Stimulated activated CD4-positive, alpha-beta T cell treated with anti-CD3 and anti-CD28 coated beads, Interleukin-2, amount 100 ng/mL, for 24 hours (primary cell): ENCODE measurements around the gene EPHA6.
"Not testable (repeated sequence)": the region's sequence is repeated elsewhere in the genome, so short reads cannot be mapped to it uniquely, and the experiment has no call there.

Experiments used
- DNase-seq, 2 donors: peaks; one replicate each; pipeline ENCODE4 v3.0.0-alpha.2; 2020

The EPHA6 gene

DNA sequence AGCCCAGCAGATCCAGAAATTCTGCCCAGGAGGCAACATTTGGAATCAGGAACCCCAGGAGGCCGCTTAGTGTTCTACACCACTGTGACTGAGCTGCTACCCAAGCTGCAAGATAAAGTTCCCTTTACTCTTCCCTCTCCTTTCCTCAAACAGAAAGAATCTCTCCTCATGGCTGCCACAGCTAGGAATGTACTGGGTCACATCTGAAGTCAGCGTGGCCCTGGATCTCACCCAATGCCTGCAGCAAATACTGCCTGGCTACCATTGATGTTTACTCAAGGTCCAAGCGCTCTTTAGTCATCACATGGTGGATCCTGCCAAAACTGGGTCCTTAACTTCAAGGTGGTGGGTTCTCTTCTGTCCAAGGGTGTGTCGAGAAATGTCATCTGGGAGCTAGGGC lies 382.7 kb downstream of the EPHA6 start:
- DNase-seq: no peak

DNA sequence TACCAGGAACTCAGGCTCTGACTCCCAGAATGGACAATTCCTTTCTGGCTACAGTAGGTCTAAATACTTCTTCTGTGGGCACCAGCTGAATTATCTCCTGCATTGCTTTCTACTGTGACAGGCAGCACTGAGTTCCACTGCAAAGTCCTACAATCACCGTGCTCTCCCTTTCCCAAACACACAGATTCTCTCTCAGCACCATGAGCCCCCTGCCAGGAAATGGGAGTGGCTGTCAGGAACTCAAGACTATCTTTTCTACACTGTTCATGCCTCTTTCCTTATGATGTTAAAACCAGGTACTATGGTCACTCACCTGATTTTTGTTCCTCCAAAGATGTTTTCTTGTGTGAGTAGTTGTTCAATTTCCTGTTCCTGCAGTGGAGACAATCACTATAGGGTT lies 383.4 kb downstream of the EPHA6 start:
- DNase-seq: no peak

DNA sequence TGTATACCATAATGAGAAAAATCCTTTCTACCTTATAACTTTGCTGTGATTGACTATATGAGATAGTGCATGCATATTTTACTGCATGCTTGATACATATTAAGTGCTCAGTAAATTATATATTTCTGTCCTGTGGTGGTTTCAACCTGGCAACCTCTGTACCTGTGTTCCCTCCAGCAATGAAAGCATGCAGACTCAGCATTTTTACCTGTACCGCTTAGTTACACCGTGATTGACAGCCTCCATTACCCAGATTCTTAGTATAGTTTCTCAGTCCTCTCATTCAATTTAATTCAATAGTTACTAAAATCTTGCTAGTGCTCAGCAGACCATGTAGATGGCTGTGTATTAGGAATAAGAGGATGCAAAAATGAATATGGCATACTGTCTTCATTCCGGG lies 386.0 kb downstream of the EPHA6 start:
- DNase-seq: no peak

DNA sequence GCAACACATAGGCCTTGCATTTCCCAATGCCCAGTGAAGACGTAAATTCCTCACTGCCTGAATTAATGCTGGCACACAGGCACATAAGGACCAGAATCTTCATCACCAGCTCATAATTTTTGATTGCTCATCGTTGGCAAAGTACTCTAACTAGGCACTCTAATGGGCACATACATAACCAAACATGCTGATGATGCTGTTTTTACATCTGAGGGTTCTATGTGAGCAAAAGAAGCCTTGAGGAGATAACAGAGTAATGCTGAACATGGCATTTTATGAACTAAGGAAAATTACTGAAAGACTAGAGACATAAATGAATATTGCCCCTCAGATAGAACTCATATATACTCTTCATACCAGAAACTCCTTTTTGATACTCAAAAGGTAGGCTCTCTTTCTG lies 387.4 kb downstream of the EPHA6 start:
- no peak for DNase-seq

DNA sequence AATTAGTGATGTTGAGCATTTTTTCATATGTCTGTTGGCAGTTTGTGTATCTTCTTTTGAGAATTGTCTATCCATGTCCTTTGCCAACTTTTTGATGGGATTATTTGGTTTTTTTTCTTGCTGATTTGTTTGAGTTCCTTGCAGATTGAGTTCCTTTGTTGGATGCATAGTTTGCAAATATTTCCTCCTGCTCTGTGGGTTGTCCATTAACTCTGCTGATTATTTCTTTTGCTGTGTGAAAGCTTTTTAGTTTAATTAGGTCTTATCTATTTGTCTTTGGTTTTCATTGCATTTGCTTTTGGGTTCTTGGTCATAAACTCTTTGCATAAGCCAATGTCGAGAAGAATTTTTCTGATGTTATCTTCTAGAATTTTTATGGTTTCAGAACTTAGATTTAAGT lies 414.6 kb downstream of the EPHA6 start:
- DNase-seq: no peak

DNA sequence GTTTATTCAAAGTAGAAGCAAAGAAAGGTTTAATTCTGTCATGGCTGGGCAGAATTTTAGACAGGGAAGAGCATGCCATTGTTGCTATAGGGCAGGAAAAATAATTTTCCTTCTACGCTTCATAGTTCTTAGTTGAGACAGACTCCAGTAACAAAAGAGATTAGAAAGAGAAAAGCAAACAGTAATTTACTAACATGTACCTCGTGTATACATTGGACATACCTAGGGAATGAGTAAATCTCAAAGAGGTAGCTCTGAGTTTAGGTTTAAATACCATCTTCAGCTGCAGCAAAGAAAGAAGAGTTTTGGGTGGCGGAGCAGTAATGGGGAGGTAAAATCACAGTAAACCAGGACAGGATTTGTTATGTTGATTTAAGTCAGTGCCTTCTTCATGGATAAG lies 416.1 kb downstream of the EPHA6 start:
- no peak for DNase-seq

DNA sequence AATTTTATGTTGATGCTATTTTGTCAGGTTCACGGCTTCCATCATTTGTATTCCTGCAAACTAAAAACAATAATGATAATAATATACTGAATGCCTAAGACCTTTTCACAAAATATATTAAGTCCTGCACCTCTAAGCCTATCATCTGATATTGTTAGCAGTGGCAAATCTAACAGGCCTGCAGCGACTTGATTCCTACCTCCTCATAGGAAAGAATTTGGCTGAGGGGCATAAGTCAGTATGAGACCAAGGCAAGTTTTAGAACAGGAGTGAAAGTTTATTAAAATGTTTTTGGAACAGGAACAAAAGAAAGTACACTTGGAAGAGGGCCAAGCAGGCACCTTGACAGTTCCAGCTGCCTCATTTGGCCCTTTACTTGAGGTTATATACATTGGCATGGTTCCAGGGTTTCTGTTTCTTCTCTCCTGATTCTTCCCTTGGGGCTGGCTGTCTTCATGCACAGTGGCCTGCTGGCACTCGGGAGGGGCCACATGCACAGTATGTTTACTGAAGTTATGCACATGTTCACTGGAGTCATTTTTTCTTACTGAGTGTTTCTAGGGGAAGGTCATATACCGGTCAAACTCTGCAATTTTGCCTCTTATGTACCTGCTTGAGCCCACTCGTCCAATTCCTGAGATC lies 418.1 kb downstream of the EPHA6 start:
- DNase-seq: no peak

DNA sequence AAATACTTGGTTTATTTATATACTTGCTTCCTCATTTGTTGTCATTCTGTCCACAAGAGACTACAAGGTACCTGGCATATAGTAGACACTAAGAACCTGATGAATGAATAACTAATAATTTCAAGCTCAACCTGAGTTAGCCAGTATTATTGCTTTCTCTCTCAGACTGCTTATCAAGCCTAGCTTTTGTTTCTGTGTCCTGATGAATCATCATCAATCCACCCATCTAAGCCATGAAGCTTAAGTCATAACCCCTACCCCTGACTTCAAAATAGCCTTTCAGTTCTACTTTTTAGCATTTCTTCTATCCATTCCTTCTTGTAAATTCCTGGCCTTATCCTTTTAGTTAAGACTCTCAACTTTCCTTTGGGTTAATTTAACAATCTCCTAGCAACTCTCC lies 420.8 kb downstream of the EPHA6 start:
- DNase-seq: no peak

DNA sequence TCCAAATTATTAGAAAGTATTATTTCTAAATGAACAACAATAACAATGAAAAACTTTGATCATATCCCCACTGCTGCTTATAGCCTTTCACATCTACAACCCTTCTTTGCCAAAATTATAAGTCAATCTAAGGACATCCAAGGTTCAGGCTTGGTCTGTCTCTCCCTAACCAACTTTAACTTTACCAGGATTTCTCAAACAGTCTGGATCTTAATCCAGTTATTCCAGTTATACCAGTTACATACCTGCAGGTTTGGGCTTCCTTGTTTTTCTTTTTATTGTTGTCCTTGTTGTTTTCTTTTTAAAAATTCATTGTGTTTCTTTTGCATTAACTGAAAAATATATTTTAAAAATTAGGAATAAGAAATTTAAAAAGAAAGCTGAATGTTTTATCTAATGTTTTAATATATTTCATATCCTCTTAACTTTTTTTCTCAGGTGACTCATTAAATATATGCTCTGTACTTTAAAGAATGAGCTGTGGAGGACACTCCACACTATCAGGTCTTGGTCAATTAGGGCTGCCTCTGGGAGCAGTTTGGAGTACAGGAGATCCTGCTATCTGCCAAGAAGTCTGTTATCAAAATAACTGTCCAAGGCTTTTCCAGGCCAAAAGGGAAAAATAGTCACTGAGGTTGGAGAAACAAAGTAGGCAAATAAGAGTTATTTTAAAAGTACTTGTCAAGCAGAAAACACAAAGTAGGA lies 421.4 kb downstream of the EPHA6 start:
- DNase-seq: no peak

DNA sequence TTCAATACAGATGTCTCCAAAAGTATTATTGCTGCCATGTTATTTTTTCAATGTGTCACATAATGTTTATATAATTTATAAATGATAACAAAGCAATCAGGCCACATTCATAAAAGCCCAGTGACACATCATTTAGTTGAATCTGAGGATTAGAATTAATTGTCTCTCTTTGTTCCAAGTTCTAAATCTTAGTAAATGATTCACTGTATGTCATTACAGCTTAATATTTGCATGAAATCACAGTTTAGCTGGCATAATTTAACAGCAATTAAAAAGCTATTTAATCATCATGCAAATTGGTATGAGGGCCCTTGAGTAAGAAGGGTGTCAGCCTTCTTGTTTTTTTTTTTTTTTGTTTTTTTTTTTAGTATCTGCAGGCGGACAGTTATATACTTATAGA lies 427.0 kb downstream of the EPHA6 start:
- no peak for DNase-seq

DNA sequence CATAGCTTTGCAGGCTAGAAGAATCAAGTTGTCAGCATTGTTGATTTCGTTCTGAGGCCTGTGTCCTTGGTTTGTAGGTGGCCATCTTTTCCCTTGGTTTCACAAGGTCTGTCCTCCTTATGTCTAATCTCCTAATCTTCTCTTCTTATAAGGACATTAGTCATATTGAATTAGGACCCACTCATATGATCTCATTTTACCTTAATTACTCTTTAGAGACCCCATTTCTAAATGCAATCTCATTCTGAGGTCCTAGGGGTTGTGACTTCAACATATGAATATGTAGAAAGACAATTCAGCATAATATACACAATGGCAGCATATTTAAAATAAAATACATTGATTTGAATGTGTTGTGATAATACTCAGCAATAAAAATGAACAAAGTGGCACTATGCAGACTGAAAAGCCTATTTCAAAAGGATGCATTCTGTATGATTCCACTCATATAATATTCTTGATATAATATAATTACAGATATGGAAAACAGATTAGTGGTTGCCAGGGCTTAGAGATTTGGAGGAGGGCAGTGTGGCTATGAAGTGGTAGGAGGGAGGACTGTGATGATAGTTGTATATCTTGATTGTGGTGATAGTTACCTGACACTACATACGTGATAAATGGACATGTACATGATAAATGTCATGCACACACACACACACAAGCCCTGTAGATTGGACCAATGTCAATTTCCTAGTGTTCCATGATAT lies 431.0 kb downstream of the EPHA6 start:
- no peak for DNase-seq

DNA sequence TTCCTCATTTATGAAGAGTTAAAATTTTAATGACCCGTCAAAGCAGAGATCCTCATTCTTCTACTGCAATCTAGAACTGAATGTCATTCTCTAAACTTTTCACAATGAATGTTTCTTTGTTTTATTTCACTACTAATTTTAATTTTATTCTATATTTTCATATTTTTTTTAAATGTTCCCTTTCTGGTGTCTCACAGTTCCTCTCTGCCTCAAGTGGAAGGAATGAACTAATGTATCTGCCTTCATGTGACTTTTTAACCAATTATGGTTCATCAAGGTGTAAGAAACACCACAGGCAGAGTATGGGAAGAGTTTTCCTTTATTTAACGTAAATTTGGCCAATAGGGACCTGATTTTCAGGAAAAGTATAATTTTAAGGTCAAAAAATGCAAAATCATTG lies 441.7 kb downstream of the EPHA6 start:
- DNase-seq: no peak

DNA sequence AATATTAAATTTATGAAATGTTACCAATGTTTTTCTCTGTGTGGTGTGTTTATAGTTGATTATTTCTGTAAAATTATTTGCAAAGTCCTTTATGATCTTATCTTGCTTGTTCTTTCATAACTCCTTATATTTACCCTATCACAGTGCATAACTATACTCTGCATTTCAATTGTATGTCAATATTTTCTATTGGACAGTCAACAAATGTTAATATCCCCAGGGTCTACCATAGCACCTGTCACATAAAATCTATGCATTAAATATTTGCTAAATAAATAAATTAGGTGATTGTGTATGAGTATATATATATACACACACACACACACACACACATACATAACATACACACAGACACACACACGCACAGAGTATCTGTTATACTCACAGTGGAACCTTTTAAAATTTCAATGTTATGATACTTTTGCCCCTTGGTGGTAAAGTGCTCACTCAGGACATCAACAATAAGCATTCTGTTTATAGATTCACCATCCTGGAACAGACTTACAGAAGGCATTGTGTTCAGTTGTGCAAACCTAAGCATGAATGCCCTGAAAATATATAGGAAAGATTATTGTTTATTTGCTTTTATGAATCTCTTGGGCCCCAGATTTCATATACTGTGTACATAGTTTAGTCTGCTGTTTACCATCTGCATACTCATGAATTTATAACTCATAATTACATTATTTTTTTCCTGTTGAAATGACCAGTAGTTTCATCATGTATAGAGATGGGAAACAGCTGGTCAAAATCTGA lies 443.7 kb downstream of the EPHA6 start:
- DNase-seq: no peak

DNA sequence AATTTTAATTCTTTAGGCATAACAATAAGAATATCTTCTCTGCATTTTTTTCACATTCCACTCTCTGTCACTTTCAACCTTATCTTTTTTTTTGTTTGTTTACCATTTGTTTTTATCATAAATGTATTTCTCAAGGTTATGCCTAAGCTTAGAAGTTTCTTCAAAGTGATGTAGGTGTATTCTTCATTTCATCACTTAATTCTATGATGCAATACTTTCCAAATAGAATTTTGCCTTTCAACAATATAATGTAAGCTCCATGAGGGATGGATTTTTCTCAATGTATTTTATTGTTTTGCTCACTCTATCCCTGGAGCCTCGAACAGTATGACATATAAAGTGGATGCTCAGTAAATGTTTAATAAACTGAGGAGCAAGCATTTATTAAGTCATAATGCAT lies 444.9 kb downstream of the EPHA6 start:
- no peak for DNase-seq

DNA sequence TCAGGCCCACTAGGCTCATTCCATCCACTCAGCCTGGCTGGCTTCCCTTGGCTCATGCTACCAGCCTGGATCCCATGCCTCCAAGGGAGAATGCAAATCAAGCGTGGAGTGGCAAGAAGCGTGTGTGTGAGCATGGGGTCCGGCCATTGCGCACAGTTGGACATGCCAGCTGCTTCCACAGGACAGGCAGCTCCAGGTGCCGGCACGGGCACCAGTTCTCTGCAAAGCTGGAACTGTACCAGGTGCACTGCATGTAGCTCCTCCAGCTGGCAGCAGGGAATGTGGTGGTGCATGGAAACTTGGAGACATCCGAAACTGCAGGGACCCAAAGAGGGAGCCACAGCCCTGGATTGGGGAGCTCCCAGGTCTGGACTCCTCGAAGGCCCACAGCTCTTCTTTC lies 449.8 kb downstream of the EPHA6 start:
- DNase-seq: no peak

DNA sequence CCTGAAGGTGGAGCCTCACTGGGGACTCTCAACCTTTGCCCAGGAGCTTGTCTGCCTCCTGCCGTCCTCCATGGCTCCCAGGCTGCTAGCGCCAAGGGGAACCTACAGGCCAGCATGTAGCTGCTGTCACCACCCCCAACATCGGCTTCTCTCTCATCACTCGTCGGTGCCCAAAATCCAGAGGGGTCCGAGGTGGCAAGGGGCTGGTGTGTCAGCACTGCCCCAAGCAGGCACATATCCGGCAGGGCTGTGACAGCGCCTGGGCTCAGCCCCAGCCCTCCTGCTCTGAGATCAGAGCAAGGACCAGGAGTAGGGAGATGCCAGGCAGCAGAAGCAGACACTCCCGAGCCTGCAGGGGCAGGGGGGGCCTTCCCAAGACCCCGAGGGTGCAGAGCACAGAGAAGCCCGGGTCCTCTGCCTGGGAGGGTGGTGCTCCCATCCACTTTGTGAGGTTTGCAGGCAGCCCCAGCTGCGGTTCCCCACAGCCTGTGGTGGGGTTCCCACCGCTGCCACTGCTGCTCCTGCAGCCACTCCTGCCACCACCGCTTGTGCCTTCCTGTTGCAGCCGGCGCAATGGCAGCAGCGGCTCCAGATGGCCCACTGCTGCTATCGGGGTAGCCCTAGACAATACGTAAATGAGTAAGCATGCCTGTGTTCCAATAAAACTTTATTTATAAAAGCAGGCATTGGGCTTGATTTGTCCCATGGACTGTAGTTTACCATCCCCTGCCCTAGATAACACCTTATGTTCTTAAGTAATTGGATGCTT lies 451.0 kb downstream of the EPHA6 start:
- DNase-seq: no peak

DNA sequence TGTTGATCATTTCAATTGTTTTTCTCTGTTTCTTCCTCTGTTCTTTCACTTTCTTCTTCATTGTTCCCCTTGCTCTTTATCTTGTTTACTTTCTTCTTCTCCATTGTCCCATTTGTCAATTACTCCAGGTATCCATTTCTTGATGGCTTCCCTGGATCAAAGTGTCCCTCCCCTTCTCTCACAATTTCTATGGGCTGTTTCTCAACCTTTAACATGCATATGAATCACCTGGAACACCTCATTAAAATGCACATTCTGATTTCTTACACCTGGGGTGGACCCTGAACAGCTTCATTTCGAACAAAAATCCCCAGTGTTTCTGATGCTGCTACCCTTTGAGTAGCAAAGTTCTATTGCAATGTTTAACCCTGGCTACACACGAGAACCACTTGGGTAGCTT lies 454.8 kb downstream of the EPHA6 start:
- no peak for DNase-seq

DNA sequence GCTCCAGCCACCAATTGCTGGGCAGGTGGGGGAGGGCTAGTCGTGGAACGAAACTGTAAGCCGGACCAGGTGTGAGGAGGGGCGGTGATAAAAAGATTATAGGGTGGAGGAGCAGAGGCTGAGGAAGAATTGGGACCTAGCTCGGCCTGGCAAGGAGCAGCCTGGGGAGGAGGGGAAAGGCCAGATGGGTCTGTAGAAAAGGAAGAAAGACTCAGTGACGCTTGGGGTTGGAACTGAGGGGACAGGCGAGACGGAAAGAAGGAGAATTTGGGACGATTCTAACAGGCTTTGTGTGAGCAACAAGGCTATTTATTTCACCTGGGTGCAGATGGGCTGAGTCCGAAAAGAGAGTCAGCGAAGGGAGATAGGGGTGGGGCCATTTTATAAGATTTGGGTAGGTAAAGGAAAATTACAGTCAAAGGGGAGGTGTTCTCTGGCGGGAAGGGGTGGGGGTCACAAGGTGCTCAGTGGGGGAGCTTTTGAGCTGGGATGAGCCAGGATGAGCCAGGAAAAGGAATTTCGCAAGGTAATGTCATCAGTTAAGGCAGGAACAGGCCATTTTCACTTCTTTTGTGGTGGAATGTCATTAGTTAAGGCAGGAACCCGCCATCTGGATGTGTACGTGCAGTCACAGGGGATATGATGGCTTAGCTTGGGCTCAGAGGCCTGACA lies 462.6 kb downstream of the EPHA6 start:
- DNase-seq: not testable (repeated sequence)

DNA sequence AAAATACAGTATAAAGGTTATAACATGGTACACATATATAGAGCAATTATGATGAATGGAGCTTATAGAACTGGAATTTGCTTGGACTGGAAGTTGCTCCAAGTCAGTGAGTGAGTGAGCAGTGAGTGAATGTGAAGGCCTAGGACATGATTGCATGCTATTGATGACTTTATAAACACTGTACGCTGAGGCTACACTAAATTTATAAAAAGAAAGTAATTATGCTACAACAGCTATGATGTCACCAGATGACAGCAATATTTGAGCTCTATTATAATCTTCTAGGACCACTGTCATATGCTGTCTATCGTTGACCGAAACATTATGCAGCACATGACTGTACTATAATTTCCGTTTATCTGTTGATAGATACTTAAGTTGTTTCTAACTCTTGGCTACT lies 463.3 kb downstream of the EPHA6 start:
- no peak for DNase-seq

DNA sequence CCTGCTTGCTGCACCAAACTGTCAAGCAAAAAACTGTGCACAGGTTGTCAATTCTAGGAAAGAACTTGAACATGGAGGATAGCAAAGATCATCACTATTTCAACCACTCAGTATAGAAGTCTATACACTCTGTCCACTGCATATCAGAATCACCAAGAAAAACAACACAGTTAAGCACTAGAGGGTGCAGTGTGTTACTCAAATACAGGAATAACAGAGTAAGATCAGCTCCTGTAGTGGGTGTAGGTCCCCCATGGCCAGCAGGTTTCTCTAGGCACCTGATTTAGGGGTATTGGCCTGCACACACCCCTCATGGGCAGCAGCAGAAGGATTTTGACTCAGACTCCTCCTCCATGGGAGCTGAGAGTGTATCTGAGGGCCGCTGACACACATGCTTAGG lies 464.1 kb downstream of the EPHA6 start:
- no peak for DNase-seq

DNA sequence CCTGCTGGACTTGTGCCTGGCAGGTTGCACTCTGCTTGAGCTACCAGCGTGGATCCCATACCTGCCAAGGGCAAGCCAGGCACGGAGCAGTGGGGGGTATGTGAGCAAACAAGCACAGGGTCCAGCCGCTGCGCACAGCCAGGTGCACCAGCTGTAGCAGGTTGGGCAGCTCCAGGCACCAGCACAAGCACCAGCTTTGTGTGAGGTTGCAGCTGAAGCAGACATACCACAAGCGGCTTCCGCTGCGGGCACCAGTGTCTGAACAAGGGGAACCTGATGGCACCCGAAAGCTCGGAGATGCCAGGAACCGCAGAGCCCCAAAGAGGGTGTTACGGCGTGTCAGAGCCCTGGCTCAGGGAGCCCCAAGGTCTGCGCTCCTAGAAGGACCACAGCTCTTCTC lies 477.5 kb downstream of the EPHA6 start:
- no peak for DNase-seq

DNA sequence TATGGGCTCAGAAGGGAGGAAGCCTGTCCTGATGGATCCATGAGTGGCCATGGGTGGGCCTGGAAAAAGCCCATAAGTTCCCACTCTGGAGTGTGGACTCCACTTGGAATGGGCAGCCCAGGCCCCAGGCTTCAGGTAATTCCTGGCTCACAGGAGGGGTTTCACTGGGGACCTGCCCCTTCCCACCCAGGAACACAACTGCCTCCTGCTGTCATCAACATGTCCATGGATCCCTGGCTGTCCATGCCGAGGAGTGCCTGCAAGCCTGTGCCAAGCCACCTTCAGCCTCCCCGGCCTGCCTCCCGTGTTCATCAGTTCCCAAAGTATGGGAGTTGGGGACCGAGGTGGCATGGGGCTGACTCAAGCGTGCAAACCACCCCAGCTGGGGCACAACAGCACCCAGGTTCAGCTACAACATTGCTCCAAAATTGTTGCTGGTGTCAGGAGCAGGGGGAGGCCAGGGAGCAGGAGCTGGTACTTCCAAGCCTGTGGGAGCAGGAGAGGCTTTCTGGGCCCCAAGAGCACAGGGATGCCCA lies 479.3 kb downstream of the EPHA6 start:
- DNase-seq: no peak
